ENCODE measurements around the gene SLC15A3. TPM values are rescaled to one million over a fixed set of nuclear protein-coding genes. Genes with fewer than 3 reads are reported as not detected.

The SLC15A3 gene
- total RNA-seq, 2 experiments from 2014 or later, result 10.5 to 11.9 TPM

- H3K9me3 Mint-ChIP-seq, result no peaks in the 10 kb centered on the region
- H3K36me3 Mint-ChIP-seq (ENCODE audit: low read depth), result peaks cover 10% of the 10 kb centered on the region
- TF ChIP-seq CTCF (IDR thresholded peaks at IDR 0.05), result no peak
- ChIA-PET POLR2A (interaction anchor here (0.6 to 1.3 kb wide), 2 partner anchors 23 to 275 kb away, joined by 3 read pairs; no protein-coding TSS in a partner anchor), CTCF (interaction anchor here (1.0 kb wide), 1 partner anchor 43 kb away, joined by 3 read pairs; the partner anchor contains the start of gene CD6)
- H3K4me3 ChIP-seq (ENCODE audit: low read length), result no peak overlapping the region
- H3K36me3 ChIP-seq (ENCODE audit: insufficient read depth, low read length), result peaks cover 11% of the 10 kb centered on the region
- H3K27ac Mint-ChIP-seq, result no peak overlapping the region
- H3K4me3 Mint-ChIP-seq, result no peak overlapping the region
- H3K27me3 Mint-ChIP-seq, result peaks cover 24% of the 10 kb centered on the region
- DNase-seq, result no peak
- H3K4me1 ChIP-seq (ENCODE audit: insufficient read depth, low read length), result peaks cover 22% of the 10 kb centered on the region
- no peak for ATAC-seq (ENCODE audit: poor library complexity)
- no peak overlapping the region for H3K27ac ChIP-seq (ENCODE audit: low read depth in 1 of 2, low read length in 2 of 2)
- peaks cover 5% of the 10 kb centered on the region for H3K4me1 Mint-ChIP-seq (ENCODE audit: low read depth)
- intact Hi-C loops (cut with DNase I, micrococcal nuclease), result no loop called here
- peaks cover 25 to 28% of the 10 kb centered on the region in 2 experiments for H3K27me3 ChIP-seq (ENCODE audit: control insufficient read depth in 1 of 2, insufficient read depth in 2 of 2, low read length in 2 of 2)
- H3K9me3 ChIP-seq (ENCODE audit: control insufficient read depth in 1 of 2, insufficient read depth in 1 of 2, low read length in 2 of 2), result peaks cover 0 to 14% of the 10 kb centered on the region in 2 experiments
Observed at GRCh38 chr11:60927600-60927999, 24.4 kb downstream of the SLC15A3 start.

- ChIA-PET CTCF (interaction anchor here (0.7 to 1.0 kb wide), 2 partner anchors 11 to 44 kb away, joined by 3 read pairs; partner anchors contain the start of gene CD6), POLR2A (interaction anchor here (0.5 to 1.3 kb wide), 2 partner anchors 23 to 51 kb away, joined by 3 read pairs; no protein-coding TSS in a partner anchor)
- ATAC-seq (ENCODE audit: poor library complexity) (no peak), DNase-seq (no peak)
- Mint-ChIP-seq H3K9me3 (no peaks in the 10 kb centered on the region), H3K4me1 (ENCODE audit: low read depth) (peaks cover 5% of the 10 kb centered on the region), H3K27me3 (peaks cover 29% of the 10 kb centered on the region), H3K4me3 (peak overlapping the region; percentile 45), H3K36me3 (ENCODE audit: low read depth) (peaks cover 15% of the 10 kb centered on the region), H3K27ac (no peak overlapping the region)
- H3K27ac ChIP-seq (ENCODE audit: low read depth in 1 of 2, low read length in 2 of 2), result no peak overlapping the region
- H3K4me3 ChIP-seq (ENCODE audit: low read length), result no peak overlapping the region
- H3K27me3 ChIP-seq (ENCODE audit: control insufficient read depth in 1 of 2, insufficient read depth in 2 of 2, low read length in 2 of 2), result peaks cover 25 to 28% of the 10 kb centered on the region in 2 experiments
- TF ChIP-seq CTCF (IDR thresholded peaks at IDR 0.05), result no peak
- H3K36me3 ChIP-seq (ENCODE audit: insufficient read depth, low read length), result peaks cover 16% of the 10 kb centered on the region
- H3K9me3 ChIP-seq (ENCODE audit: control insufficient read depth in 1 of 2, insufficient read depth in 1 of 2, low read length in 2 of 2), result peaks cover 0 to 14% of the 10 kb centered on the region in 2 experiments
- peaks cover 22% of the 10 kb centered on the region for H3K4me1 ChIP-seq (ENCODE audit: insufficient read depth, low read length)
- intact Hi-C loops (cut with DNase I, micrococcal nuclease), result no loop called here
Observed at GRCh38 chr11:60927061-60927592, 24.8 kb downstream of the SLC15A3 start.

GRCh38 chr11:60926500-60926899 is 25.5 kb downstream of the SLC15A3 start:
- intact Hi-C loops (cut with DNase I, micrococcal nuclease), result no loop called here
- Mint-ChIP-seq H3K4me3 (no peak overlapping the region), H3K27me3 (peaks cover 30% of the 10 kb centered on the region), H3K9me3 (no peaks in the 10 kb centered on the region), H3K27ac (no peak overlapping the region), H3K4me1 (ENCODE audit: low read depth) (peaks cover 5% of the 10 kb centered on the region), H3K36me3 (ENCODE audit: low read depth) (peaks cover 21% of the 10 kb centered on the region)
- DNase-seq, result no peak
- Histone ChIP-seq H3K36me3 (ENCODE audit: insufficient read depth, low read length) (peaks cover 22% of the 10 kb centered on the region), H3K27ac (ENCODE audit: low read depth in 1 of 2, low read length in 2 of 2) (no peak overlapping the region), H3K9me3 (ENCODE audit: control insufficient read depth in 1 of 2, insufficient read depth in 1 of 2, low read length in 2 of 2) (peaks cover 0 to 14% of the 10 kb centered on the region in 2 experiments), H3K4me3 (ENCODE audit: low read length) (no peak overlapping the region), H3K27me3 (ENCODE audit: control insufficient read depth in 1 of 2, insufficient read depth in 2 of 2, low read length in 2 of 2) (peaks cover 25 to 28% of the 10 kb centered on the region in 2 experiments), H3K4me1 (ENCODE audit: insufficient read depth, low read length) (peaks cover 22% of the 10 kb centered on the region)
- ATAC-seq (ENCODE audit: poor library complexity), result no peak
- TF ChIP-seq CTCF (IDR thresholded peaks at IDR 0.05), result no peak
- ChIA-PET CTCF (interaction anchor here (0.7 to 1.0 kb wide), 2 partner anchors 11 to 44 kb away, joined by 3 read pairs; partner anchors contain the start of gene CD6), POLR2A (interaction anchor here (0.5 to 1.3 kb wide), 2 partner anchors 24 to 50 kb away, joined by 3 read pairs; no protein-coding TSS in a partner anchor)

Measured in CD4-positive, alpha-beta T cell (primary cell).